Fibroblast of gingiva (primary cell): ENCODE data around the gene TUBA4A.
"Not testable (repeated sequence)": the region's sequence is repeated elsewhere in the genome, so short reads cannot be mapped to it uniquely, and the experiment has no call there.

Experiments
- DNase-seq: peaks from one replicate; pipeline ENCODE4 v3.0.0-alpha.2; 2011; ENCODE audit warnings: low read depth

Gene TUBA4A

DNA sequence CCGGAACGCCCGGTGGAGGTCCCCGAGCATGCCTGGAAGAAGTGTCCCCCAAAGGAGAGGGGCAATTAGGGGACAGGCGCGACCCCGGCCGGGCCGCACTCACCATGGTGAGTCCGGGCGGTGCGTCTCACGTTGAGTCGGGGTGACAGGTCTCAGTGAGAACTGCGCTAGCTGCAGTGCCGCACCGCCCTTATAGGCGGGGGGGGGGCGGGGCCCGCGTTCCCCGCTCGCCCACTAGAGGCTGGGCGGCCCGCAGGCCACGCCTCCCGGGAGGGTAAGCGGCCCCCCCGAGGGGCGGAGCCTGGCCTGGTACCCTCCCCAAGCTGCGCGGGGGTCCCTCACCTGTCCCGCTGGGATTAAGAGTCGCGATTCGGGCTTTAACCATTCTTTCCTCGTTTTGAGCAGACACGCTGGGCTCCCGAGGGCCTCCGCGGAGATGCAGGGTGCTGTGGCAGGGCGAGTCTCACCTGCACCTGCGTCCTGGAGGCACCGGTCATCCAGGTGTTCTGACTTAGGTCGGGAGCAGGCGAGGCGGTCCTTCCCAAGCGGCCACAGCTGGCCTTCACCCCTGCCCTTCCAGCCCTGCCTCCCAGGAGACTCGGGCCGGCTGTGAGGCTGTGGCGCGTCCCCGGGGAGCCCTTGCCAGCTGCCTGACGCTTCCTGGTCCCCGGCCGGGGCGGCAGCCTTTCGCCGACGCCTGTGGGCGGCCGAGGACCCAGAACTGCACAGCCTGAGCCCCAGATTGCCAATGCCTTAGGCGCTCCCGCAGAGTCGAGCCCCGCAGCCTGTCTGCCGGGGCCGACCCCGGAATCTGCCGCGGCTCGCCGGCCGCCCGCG lies at the start of gene TUBA4A:
TUBA4A (minus strand) TSS at position 166 of the 837 bp plus-strand sequence; CDS start at position 106, 60 bp downstream.
- peak; percentile 56 for DNase-seq

DNA sequence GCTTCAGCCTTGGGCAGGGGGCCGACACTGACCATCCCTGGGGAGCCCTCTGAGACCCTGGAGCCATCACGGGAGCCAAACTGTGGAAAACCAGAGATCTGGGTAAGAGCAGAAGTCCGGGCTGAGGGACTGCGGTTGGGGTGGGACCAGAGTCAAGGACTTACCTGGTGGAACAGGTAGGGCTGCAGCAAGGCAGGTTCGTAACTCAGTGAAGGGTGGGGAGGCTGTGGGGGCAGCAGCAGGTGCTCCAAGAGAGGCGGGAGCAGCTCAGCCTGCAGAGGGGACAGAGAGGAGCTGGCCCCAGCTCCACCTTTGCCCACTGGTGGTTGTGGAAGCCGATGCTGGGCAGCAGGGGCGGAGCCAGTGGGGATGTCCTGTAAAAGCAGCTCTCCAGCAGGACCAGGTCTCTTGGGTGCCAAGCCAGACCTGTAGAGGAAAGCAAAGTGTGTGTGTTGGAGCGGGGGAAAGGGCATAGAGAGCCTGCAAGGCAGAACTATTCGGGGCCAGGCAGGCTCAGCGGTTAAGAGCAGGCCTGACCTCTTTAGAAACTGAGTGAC lies 48.8 kb upstream of the TUBA4A start:
- DNase-seq: no peak

DNA sequence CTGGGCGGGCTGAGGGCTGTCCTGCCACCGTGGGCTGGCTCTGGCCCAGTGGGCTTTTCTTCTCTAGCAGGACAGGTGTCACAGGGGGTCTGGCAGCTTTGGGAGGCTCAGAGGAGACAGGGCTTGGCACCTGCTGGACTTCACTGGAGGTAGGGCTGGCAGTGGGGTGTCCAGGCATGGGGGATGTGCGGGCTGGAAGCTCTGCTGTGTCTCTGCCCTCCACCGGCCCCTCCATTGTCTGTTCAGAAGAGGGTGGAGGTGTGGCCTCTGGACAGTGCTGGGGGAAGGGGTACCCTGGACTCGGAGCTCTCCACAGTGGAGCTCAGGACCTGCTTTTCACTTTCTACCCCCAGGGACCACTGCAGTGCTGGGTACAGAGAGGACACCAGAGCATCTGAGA lies 46.3 kb upstream of the TUBA4A start:
- no peak for DNase-seq

DNA sequence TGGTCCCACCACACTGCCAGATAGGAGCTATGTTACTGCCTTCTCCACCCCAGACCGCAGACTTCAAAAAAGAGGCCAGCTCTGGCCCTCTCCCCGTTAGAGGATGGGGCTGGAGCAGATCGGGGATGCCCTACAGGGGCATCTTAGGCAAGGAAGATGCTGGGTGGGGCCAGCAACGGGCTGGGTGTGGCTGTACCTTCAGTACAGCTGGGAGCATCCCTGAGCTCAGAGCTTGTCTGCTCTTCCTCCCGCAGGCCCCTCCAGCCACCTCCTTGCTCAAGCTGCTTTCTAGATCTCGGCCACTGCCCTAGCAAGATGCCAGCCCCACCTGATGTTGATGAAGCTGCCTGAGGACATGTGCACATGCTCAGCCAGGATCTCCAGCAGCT lies 45.6 kb upstream of the TUBA4A start:
- no peak for DNase-seq

DNA sequence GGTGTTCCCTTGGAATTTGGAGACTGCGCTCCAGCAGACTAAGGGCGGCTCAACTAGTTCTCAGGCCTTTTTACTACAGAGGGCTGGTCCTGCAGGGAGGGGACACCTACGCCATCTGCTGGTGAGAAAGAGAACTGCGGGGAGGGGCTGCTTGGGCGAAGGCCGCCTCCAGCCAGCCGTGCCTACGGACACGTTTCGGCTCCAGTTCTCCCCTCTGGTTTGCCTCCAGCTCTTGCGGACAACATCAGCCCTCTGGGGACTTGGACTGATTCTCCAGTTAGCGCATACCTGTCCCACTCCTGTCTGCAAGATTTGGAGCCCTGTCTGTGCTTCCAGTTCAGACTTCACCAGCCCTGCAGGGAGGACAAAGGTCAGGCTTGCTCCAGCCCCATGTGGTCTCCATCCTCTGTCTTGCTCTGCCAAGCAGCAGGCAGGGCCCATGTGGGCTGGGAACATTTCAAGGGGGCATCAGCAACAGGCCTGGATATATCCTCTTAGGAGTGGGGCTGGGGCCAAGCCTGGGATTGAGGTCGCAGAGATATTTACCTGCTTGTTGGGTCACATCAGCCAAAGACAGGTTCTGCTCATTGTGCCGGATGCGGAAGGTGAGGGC lies 45.1 kb upstream of the TUBA4A start:
- DNase-seq: peak; percentile 58

DNA sequence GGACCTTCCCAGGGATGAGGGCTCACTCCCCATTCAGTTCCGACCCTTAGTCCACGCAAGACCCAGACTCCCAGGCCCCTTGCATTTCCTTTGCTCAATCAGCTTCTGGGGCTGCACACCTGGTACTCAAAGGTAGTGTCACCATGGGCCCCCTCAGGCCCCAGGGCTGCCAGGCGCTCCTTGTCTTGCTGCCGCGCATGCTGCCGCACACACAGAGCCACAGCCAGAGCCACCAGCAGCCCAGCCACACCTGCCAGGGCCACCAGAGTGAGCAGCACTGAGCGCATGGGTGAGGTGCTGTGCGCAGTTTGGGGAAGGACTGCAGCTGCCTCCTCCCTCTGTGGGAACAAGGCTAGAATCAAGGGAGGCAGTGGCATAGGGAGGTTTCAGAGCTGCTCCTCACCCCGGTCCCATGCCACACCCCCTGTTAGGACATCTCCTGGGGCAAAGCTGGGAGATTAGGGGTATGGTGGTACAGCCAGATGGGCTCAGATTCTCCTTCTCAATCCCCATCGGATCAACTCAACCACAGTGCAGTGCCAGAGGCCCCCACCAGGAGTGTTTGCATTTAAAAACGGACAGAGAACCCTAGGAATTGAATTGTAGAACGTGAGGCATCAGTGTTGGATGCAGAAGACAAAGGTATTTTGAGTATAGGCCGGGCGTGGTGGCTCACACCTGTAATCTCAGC lies 44.2 kb upstream of the TUBA4A start:
- no peak for DNase-seq

DNA sequence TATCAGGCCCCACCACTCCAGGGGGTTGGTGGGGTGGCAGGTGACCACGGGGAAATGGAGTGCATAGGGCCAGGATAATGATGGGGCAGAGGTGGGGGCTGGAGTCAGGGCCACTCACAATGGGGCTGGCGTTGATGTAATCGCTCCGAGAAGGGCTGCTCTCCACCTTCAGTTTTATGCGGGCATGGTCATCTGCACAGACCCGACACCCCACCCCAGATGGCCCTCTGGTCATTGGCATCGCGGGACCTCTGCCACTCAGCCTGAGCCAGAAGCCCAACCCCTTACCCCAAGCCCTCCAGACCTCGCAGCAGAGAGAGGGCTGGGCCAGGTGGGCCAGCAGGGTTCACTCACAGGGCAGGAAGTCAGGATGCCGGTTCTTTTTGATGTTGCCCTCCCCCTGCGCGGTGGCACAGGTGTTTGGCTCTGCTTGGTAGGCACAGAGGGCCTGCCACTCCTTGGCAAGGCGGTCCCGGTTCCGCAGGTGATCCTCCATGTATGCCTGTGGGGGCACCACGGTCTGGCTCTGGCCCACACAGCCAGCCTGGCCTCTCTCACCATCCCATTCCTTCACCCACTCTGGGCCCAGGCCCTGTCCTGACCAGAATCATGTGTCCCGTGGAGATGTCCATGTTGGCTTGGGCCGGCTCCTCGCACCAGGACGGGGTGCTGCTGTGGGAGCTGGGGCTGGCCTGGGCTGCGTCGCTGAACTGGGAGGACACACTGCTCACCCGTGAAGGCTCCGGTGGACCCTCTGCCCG lies 43.1 kb upstream of the TUBA4A start:
- DNase-seq: no peak

DNA sequence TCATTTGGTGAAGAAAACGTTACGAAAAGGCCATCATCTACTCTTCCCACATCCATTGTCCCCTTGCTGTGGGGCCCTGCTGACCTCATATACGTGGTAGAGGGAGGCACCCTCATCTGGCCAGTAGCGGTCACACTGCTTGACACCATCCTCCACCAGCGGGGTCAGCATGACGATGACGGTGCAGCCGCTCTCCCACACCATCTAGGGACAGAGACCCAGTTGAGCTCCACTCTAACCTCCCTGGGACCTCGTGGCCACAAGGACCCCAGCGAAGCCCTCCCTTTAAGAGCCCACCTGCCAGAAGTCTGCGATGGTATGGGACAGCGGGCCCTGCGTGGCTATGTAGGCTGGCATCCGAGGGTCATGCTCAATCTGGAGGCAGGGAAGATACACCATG lies 42.4 kb upstream of the TUBA4A start:
- DNase-seq: no peak

DNA sequence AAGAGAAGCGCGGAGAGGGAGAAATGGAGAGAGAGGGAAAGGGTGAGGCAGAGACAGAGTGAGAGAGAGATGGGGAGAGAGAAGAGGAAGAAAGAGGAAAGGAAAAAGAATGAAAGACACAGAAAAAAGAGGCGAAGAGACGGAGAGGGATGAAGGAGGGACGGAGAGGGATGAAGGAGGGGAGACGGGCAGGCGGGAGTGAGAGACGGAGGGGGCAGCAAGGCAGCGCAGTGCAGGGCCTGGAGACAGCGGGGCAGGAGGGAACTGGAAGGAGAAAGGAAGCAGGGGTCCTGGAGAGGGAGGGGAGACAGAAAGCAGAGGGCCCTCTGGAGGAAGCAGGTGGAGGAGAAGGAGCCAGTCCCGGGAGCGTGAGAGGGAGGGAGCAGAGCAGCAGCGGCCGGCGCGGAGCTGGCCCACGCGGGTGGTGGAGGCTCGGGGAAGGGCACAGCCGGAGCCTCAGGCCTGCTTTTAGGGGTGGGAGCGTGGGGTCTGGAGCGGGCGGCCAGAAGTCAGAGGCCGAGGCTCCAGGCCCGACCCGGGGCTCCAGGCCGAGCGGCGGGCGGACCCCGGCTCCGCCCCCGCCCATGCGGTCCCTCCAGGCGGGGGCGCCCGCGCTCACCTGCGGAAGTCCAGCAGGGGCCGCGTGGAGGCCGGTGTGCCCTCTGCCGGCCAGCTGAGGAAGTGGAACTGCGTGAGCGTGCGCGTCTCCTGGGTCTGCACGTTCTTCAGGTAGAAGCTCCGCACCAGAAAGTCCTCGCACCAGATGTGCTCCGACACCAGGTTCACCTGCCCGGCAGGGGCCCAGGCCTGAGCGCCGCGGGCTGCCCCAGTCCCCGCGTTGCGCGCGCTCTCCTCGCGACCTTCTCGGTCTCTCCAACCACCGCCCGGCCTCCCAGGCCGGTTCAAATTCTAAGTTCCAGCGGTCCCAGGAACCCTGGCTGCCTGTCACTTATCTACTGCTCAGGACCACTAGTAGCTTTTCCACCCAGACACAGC lies 40.9 kb upstream of the TUBA4A start:
- DNase-seq: peak; percentile 63

DNA sequence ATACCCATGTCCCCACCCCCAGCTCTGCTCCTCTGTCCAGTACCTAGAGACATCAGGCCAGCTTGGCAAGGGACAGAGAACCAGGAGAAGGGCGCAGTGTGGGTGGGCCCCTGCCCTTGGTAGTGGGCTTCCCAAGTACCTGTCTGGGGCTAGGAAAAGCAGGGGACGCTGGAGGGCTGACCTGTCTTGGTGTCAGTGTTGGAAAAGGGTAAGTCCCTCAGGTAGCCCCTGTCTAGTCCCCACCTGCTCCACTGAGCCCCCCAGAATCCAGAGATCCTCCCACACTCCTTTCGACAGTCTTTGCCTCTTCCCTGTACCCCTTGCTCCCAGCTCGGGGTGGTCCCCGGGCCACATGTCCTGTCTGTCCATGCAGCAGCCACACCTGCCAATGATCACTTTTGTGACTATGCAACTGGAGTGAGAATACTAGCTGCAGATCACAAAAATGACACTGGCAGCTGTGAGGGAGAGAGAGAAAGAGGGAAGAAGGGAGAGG lies 40.1 kb upstream of the TUBA4A start:
- no peak for DNase-seq

DNA sequence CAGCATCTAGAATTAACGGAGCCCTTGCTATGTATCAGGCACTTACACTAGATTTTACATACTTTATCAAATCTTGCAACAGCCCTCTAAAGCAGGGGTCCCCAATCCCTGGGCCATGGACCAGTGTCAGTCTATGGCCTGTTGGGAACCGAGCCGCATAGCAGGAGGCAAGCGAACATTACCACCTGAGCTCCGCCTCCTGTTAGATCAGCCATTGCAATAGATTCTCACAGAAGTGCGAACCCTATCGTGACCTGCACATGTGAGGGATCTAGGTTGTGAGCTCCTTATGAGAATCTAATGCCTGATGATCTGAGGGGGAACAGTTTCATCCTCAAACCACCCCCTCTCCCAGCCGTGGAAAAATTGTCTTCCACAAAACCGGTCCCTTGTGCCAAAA lies 38.9 kb upstream of the TUBA4A start:
- no peak for DNase-seq

DNA sequence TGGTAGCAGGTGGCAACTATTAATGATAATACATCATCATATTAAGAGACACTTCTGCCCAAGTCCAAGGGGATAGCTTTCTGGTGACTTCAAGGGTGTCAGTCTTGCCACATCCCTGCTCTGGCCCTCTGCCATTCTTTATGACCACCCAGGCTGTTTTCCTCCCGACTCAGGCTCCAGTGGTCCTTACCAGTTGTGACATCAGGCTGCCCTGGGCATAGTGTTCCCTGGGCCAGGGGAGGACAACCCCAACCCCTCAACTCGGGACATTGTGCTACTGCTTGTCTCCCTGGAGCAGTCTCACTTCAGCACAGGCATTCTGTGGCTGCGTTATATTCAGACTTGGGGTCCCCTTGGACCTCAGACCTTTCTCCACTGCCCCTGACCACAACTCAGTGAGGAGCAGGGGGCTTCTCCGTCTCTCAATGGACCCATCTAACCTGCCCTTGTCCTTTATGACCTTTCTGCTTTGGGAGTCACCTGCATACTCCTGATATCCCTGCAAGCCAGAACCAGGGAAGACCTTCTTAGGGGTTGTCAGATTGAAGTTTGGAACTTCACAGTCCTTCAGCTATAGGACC lies 38.3 kb upstream of the TUBA4A start:
- no peak for DNase-seq

DNA sequence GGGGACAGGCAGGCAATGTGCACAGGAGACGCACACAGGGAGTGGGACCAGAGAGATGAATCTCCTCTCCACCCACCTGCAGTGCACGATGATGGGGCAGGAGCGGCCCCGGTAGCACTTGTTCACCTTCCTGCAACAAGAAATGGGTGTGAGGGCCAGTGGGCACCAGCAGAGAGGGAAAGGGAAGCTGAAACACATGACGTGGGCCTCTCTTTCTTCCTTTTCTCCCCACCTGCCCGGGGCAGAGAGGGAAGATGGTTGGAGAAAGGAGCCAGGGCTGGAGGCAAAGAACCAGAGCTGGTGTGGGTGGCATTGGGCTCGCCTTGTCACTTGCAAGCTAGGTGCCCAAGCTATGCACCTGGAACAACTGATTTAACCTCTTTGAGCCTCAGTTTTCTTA lies 37.7 kb upstream of the TUBA4A start:
- no peak for DNase-seq

DNA sequence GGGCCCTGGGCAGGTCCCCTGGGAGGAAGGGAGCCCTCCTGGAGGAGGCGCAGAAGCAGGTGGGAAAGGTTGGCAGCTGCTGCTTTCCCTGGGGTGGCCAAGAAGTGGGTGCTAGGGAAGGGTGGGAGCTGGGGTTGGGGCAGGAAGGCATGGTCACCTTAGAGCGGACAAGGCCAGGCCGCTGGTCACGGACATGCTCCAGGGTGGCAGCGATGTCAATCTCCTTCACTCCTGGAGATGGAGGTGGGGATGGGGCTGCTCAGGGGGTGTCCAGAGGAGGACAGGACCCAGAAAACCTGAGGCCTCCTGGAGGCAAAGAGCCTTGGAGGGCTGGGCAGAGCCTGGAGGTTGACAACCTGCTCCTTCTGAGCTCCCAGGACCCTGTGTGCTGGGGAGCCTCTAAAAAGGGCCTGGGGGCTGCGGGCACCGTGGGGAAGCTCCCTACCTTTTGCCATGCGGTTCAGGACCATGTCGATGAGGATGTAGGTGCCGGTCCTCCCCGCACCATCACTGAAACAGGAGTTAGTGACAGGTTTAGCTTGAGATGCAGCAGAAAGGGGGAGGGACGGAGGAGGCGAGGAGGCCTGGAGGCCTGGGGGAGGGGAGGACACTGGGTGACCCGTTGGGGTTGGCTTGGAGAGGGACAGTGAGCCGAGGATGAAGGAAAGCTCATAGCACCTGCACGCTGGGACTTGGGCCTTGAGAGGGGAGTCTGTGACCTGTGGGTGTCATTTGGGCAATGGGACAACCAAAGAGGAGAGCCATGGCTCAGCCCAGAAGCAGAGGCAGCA lies 36.9 kb upstream of the TUBA4A start:
- DNase-seq: no peak

DNA sequence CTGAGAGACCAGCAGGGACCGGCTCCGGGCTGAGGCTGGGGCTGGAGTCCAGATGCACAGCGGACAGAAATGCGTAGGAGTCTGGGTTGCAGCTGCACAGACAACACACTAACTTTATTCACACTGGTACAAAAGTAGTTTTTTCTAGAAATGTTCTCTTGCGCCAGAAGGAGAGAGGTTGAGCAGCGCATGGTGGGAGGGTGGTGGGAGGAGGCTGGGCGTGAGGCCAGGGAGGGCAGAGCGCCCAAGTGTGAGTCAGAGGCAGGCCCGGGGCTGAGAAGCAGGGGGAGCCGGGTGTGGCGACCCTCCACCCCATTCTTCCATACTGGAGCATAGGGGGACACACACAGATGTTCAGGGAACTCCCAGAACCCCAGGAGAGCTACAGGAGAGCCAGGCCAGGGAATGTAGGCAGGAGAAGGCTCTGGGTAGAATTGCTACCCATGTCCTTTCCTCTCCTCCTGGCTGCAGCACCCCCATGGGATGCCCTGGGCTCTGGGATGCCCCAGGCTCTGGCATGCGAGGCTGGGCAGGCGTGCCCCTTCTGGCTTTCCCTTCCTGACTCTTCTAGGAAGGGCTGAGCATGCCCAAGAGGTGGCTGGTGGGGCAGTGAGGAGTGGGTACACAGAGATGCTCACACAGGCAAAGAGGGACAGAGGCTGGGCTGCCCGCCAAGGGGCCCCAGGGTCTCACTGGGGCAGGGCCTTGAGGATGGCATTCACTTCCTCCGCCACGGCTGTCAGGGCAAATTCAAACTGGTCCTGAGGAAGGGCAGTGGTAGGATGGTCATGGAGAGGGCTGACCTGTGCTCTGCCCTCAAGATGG lies 36.0 kb upstream of the TUBA4A start:
- peak; percentile 91 for DNase-seq

DNA sequence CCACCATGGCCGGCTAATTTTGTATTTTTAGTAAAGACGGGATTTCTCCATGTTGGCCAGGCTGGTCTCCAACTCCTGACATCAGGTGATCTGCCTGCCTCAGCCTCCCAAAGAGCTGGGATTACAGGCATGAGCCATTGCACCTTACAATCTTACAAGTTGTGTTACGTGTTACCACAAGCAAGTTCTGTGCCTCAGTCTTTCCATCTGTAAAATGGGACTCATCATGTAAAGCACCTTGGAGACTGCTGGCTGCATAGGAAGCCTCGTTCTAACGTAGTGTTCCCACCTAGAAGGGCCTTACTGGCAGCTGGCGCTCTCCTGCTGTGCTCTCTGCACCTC lies 35.4 kb upstream of the TUBA4A start:
- DNase-seq: no peak

DNA sequence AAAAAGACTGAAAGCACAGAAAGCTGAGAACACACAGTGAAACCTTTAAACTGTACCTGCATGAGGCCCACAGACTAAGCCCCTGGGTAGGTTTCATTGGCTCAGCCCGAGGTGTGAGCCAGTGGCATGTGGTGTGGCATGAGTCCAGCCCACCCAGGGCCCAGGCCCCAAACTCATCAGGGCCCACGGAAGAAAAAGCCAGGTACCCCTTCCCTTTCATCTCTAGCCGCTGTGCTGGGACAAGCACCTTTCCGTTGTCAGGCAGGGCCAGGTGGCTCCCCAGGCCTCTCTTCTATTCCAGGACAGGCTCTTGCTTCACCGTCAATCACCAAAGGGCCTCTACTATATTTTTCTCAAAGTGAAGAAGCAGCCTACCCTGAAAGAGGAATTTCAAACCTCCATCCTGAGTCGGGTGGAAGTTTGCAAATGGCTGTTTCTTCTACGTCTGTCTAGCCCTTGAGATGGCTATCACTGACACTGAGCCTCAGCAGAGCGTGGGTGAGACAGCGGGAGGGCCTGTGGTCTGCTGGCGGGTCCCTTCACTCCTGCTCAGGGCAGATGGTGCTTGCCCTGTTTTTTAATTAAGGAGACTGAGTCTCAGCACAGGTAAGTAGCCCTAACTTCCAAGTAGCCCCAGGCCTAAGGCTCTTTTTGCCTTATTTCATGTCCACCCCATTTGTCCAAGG lies 34.0 kb upstream of the TUBA4A start:
- DNase-seq: no peak

DNA sequence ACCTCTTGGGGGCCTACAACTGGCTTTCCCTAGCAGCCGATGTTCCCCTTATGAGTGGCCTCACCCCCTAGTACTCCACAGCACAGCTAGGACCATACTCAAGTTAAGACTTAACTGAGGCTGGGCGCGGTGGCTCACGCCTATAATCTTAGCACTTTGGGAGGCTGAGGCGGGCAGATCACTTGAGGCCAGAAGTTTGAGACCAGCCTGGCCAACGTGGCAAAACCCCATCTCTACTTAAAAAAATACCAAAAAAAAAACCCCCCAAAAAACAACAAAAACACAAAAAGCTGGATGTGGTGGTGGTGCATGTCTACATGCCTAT lies 33.4 kb upstream of the TUBA4A start:
- not testable (repeated sequence) for DNase-seq
